Parathyroid adenoma (tissue), 2 donors: ENCODE measurements around the gene CADPS.

Source experiments
- H2AFZ ChIP-seq: fragments of 300-600 bp; sonication (generic); one replicate; pipeline ENCODE4 v1.7.0; 2017; ENCODE audit warnings: antibody characterized with exemption, mild to moderate bottlenecking
- H3K27ac ChIP-seq: fragments of 300-600 bp; sonication (generic); one replicate; pipeline ENCODE4 v1.7.0; 2017
- H3K27me3 ChIP-seq: fragments of 300-600 bp; sonication (generic); one replicate; pipeline ENCODE4 v1.7.0; 2017; ENCODE audit warnings: low read length; ENCODE audit not compliant: control insufficient read depth, insufficient read depth
- H3K36me3 ChIP-seq: fragments of 300-600 bp; sonication (generic); one replicate; pipeline ENCODE4 v1.7.0; 2017; ENCODE audit warnings: low read length; ENCODE audit not compliant: control insufficient read depth, insufficient read depth
- H3K4me1 ChIP-seq: fragments of 300-600 bp; sonication (generic); one replicate; pipeline ENCODE4 v1.7.0; 2017; ENCODE audit warnings: control low read depth
- H3K4me2 ChIP-seq: fragments of 300-600 bp; sonication (generic); one replicate; pipeline ENCODE4 v1.7.0; 2017; ENCODE audit warnings: low read length
- H3K4me3 ChIP-seq: fragments of 300-600 bp; sonication (generic); one replicate; pipeline ENCODE4 v1.7.0; 2017; ENCODE audit warnings: low read depth, low read length
- H3K79me2 ChIP-seq: fragments of 300-600 bp; sonication (generic); one replicate; pipeline ENCODE4 v1.7.0; 2017; ENCODE audit warnings: control low read depth
- H3K9ac ChIP-seq: fragments of 300-600 bp; sonication (generic); one replicate; pipeline ENCODE4 v1.7.0; 2017; ENCODE audit warnings: mild to moderate bottlenecking
- H3K9me3 ChIP-seq: fragments of 300-600 bp; sonication (generic); one replicate; pipeline ENCODE4 v1.7.0; 2017; ENCODE audit warnings: low read length; ENCODE audit not compliant: control insufficient read depth
- TF ChIP-seq, protein P1 (sequence below): fragments of 300-600 bp; sonication (generic); IDR thresholded peaks from one replicate; pipeline ENCODE4 v1.7.0; 2017; ENCODE audit warnings: antibody characterized with exemption, mild to moderate bottlenecking
- donor health status: primary hyperparathyroidism.

Gene CADPS

DNA sequence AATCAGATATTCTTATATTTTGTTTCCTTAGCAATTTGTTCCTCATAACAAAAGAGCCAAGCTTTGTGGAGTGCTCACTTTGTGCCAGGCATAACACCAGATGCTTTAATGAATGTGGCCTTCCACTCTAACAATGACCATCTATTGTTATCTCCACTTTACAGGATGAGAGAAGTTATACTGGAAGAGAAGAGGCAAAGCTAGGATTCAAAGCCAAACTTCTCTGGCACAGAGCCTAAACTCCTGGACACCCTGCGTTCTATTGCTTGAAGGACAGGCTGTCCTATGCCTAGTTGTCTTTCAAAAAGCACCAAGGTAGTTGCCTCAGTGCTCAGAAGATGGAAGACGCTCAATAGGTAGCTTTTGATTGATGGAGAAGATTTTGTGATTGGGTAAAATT, 378.7 kb downstream of the CADPS start:
- Histone ChIP-seq H3K9me3 (no peaks in the 10 kb centered on the region), H3K27ac (no peak overlapping the region), H2AFZ (no peak overlapping the region), H3K79me2 (no peaks in the 10 kb centered on the region), H3K9ac (no peak overlapping the region), H3K4me2 (no peak overlapping the region), H3K4me1 (no peaks in the 10 kb centered on the region), H3K27me3 (no peaks in the 10 kb centered on the region), H3K36me3 (no peaks in the 10 kb centered on the region), H3K4me3 (no peak overlapping the region)
- TF ChIP-seq, protein P1, sequence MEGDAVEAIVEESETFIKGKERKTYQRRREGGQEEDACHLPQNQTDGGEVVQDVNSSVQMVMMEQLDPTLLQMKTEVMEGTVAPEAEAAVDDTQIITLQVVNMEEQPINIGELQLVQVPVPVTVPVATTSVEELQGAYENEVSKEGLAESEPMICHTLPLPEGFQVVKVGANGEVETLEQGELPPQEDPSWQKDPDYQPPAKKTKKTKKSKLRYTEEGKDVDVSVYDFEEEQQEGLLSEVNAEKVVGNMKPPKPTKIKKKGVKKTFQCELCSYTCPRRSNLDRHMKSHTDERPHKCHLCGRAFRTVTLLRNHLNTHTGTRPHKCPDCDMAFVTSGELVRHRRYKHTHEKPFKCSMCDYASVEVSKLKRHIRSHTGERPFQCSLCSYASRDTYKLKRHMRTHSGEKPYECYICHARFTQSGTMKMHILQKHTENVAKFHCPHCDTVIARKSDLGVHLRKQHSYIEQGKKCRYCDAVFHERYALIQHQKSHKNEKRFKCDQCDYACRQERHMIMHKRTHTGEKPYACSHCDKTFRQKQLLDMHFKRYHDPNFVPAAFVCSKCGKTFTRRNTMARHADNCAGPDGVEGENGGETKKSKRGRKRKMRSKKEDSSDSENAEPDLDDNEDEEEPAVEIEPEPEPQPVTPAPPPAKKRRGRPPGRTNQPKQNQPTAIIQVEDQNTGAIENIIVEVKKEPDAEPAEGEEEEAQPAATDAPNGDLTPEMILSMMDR, result no peak

DNA sequence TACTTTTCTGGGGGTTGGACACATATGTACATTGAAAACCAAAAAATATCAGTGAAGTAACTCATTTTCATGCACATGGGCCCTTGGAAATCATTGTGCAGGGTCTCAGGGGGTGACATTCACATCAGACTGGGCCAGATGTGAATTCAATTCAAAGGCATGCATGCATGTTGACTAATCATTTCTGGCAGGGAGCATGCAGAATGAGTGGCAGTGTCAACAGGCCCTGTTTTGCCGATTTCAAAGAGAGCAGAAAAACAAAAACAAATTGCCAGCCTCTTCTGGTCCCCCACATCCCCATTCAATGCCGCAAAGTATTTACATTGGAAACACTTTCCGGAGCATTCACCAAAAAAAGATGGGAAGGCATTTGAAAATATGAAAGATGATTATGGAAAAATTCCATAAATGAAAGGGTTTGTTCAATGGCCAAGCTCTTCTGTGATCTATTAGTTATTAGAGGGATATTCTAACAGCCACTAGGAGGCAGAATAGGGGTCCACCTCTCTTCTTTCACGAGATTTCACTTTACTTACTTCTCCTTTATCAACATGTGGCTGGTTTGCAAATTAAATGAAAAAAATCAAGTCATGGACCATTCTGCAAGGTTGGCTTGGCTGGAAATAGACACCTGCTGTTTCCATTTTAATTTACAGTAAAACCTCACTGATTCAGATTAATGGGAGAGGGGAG, 382.0 kb downstream of the CADPS start:
- H3K27me3 ChIP-seq, result no peaks in the 10 kb centered on the region
- H2AFZ ChIP-seq, result no peak overlapping the region
- H3K4me1 ChIP-seq, result no peaks in the 10 kb centered on the region
- H3K79me2 ChIP-seq, result no peaks in the 10 kb centered on the region
- no peak overlapping the region for H3K9ac ChIP-seq
- TF ChIP-seq, protein P1, result no peak
- no peak overlapping the region for H3K4me2 ChIP-seq
- H3K36me3 ChIP-seq, result no peaks in the 10 kb centered on the region
- no peak overlapping the region for H3K4me3 ChIP-seq
- H3K27ac ChIP-seq, result no peak overlapping the region
- no peaks in the 10 kb centered on the region for H3K9me3 ChIP-seq

DNA sequence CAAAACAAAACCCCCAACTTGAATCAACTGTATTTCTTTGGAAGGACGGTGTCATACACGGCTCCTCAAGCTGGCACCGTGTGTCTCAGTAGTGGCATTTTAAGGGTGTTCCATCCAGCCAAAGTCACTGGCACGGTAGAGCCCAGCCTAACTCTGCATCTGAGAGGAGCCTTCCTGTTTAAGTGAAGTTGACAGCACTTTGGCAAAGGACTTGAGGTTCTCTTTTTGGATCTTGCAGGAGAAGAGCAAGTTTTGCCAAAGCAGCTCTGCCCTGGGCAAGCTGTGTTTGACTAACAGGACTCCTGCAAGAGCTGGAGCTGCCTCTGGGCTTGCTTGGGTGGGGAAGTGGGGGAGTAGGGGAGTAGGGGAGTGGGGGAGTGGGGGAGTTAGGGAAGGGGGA, 392.3 kb downstream of the CADPS start:
- no peaks in the 10 kb centered on the region for H3K27me3 ChIP-seq
- no peaks in the 10 kb centered on the region for H3K9me3 ChIP-seq
- H3K79me2 ChIP-seq, result no peaks in the 10 kb centered on the region
- H3K4me3 ChIP-seq, result no peak overlapping the region
- H2AFZ ChIP-seq, result no peak overlapping the region
- no peaks in the 10 kb centered on the region for H3K36me3 ChIP-seq
- H3K9ac ChIP-seq, result no peak overlapping the region
- no peaks in the 10 kb centered on the region for H3K4me1 ChIP-seq
- H3K27ac ChIP-seq, result no peak overlapping the region
- TF ChIP-seq, protein P1, result no peak
- no peak overlapping the region for H3K4me2 ChIP-seq

DNA sequence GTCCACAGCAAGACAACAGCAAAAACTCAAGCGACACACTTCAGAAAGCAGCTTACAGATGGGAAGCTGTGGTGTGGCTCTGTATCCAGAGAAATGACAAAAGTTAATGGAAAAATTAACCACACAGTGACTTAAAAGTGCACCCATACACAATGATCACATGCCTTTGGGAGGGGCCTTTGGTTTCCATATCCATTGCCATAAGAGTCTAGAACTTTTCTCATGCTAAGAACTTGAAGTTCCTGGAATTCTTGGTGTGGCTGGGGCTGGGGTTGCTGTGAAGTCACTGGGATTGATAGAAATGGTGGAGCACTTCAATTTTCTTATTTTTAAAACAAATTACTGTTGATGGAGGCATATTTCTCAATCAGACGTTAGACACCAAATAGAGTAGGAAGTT, 393.3 kb downstream of the CADPS start:
- H3K4me3 ChIP-seq, result no peak overlapping the region
- H3K27me3 ChIP-seq, result no peaks in the 10 kb centered on the region
- no peaks in the 10 kb centered on the region for H3K79me2 ChIP-seq
- no peak overlapping the region for H2AFZ ChIP-seq
- H3K4me1 ChIP-seq, result no peaks in the 10 kb centered on the region
- TF ChIP-seq, protein P1, result no peak
- no peaks in the 10 kb centered on the region for H3K9me3 ChIP-seq
- no peak overlapping the region for H3K27ac ChIP-seq
- no peak overlapping the region for H3K4me2 ChIP-seq
- no peak overlapping the region for H3K9ac ChIP-seq
- no peaks in the 10 kb centered on the region for H3K36me3 ChIP-seq

DNA sequence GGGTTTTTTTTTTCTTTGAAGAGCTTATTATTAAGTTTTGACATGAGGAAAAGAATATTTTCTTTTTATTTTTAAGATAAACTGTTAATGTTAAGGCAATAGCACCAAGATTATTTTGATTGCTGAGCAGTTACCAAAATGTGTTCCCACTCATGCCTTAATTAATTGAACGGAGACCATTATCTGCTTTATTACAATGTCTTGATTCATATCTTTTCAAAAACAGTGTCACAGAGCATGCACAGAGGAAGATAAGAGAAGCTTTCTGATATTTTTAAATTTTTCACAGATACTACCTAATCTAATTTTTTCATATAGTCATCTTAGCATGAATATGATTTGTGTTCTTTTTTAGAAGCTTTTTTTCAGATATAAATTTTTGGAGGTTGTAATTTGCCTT, 395.2 kb downstream of the CADPS start:
- no peak overlapping the region for H3K9ac ChIP-seq
- H3K4me1 ChIP-seq, result no peaks in the 10 kb centered on the region
- H3K9me3 ChIP-seq, result no peaks in the 10 kb centered on the region
- no peaks in the 10 kb centered on the region for H3K36me3 ChIP-seq
- H3K79me2 ChIP-seq, result no peaks in the 10 kb centered on the region
- H3K4me2 ChIP-seq, result no peak overlapping the region
- H3K27me3 ChIP-seq, result no peaks in the 10 kb centered on the region
- TF ChIP-seq, protein P1, result no peak
- no peak overlapping the region for H3K27ac ChIP-seq
- H2AFZ ChIP-seq, result no peak overlapping the region
- H3K4me3 ChIP-seq, result no peak overlapping the region
